ENCODE results near the gene ADAM19.

GRCh38 chr5:157523976-157524375, 51.6 kb downstream of the ADAM19 start:
- TF ChIP-seq, protein P1, sequence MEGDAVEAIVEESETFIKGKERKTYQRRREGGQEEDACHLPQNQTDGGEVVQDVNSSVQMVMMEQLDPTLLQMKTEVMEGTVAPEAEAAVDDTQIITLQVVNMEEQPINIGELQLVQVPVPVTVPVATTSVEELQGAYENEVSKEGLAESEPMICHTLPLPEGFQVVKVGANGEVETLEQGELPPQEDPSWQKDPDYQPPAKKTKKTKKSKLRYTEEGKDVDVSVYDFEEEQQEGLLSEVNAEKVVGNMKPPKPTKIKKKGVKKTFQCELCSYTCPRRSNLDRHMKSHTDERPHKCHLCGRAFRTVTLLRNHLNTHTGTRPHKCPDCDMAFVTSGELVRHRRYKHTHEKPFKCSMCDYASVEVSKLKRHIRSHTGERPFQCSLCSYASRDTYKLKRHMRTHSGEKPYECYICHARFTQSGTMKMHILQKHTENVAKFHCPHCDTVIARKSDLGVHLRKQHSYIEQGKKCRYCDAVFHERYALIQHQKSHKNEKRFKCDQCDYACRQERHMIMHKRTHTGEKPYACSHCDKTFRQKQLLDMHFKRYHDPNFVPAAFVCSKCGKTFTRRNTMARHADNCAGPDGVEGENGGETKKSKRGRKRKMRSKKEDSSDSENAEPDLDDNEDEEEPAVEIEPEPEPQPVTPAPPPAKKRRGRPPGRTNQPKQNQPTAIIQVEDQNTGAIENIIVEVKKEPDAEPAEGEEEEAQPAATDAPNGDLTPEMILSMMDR (IDR thresholded peaks at IDR 0.05): no peak
- TF ChIP-seq POLR2A (IDR thresholded peaks at IDR 0.05): no peak
